ENCODE data around the gene ZNF503.
"Not testable (repeated sequence)": the region's sequence is repeated elsewhere in the genome, so short reads cannot be mapped to it uniquely, and the experiment has no call there.

ZNF503 gene

GRCh38 chr10:75395066-75395931 is 6.3 kb downstream of the ZNF503 start:
- DNase-seq (ENCODE audit: low spot score), result peak; percentile 89

- DNase-seq (ENCODE audit: low spot score), result no peak
Observed at GRCh38 chr10:75394221-75394620, 7.3 kb downstream of the ZNF503 start.

DNA sequence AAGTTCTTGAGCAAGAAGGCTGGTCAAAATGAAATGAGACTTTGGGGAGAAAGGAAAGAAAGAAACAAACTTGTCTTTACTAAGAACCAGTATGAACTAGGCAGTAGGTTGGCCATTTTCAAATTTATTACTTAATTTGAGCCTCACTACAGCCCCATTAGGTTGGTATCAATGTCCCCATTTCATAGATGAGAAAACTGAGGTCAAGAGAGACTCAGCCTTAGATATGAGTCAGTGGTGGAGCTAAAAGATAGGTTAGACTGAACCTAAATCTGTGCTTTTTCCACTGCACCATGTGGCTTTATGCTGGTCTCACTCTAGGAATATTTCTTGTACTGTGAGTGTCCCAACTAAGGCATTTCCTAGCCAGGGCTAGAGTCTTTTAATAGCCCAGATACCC is 8.8 kb downstream of the ZNF503 start:
- DNase-seq (ENCODE audit: low spot score), result no peak

DNA sequence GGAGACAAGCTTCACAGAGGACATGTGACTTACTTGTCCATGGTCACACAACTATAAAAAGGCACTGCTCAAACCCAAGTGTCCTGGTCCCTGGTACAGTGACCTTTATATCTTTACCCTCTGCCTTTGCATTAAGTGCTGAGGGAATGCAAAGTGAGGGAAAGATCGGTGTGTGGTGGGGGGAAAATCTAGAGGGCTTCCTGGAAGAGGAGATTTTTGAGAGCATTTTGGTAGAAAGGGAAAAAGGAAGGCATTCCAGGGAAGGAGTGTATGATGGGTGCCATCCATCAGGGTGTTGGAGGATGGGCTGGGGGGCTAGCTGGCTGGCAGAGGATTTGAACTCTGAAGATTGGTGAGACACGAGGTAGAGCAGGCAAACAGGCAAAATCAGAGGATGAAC is 9.3 kb downstream of the ZNF503 start:
- no peak for DNase-seq (ENCODE audit: low spot score)

DNA sequence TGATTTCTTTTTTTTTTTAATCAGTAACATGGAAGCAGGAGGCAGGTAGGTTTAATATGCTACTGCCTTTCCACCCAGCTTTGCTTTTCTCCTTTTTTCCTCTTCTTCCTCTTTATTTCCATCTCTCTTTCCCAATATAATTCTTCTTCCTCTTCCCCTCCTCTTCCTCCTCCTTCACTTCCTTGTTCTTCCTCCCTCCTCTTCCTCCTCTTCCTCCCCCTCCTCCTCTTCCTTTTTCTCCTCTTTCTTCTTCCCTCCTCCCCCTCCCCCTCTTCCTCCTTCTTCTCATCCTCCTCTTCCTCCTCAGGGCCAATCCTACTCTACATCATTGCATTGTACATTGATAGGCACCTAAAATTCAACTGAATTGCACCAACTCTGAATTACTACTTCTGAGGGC is 11.4 kb downstream of the ZNF503 start:
- no peak for DNase-seq (ENCODE audit: low spot score)

DNA sequence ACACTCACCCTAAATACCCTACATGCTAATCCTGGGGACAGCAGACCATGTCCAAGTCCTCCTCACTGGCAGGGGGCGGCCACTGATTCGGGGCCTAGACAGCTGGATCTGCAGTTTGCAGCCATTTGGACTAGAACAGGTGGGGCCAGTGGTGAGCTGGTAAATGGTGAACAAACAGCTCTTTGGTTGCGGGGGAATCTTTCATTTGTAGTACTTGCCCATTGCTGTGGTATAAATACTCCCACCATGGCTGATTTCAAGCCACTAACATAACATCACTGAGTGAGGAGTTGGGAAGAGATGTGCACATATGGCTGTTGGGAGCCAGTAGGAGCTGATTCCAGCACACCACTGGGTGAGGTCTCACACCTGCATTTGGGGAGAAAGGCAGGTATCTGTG is 13.5 kb downstream of the ZNF503 start:
- DNase-seq (ENCODE audit: low spot score), result no peak

DNA sequence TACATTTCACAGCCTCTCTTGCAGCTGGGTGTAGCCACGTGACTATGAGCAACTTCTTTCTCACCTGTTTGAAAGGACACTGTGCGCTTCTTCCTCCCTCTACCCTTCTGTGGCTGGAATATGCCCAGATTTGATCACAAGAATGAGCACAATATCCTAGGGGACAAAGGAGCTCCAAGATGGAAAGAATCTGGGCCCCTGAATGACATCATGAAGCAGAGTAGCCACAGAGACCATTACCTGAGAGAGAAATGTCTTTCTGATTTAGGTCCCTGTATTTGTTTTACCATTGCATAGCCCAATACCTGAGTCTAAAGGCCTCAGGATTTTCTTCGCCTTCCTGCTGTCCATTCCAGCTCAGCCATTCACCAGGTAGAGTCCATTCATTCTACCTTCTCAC is 15.4 kb downstream of the ZNF503 start:
- DNase-seq (ENCODE audit: low spot score), result no peak

DNA sequence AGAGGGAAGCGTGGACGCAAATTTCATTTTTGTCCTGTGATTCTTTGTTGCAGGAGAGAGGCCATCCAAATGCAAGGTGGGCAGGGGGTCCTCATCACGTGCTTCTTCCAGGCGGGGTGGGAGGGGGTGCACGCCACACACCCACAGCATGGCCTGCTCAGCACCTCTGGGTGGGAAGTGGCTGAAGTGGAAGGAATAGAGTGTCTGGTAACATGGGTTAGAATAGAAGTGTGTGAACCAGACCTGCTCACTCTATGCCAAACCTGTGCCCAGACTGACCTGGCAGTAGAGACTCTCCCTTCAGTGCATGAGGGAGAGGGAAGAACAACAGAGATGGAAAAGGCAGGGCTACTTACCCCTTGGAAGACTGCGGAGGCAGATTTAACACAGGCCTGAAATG is 21.7 kb downstream of the ZNF503 start:
- DNase-seq (ENCODE audit: low spot score), result no peak

DNA sequence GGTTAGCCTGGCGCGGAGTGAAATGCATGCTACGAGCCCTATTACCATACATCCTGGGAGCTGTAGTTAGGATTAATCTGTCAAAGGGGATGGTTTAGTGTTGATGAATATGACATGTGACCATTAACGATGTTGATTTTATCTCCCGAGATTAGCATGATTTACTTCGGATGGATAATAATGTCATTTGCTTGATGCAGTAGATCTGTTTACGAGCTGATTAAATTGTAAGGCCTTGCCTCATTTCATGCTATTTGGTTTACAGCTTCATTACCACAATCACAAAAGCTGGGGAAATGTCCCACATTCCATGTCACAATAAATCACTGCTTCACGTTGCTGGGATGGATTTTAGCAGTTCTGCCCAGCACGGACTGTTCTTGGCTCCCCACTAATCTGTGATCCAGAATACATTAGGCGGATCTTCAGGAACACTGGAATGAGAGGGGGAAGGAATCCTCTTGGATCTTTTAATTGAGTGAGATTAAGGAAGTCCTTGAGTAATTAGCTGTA is 22.3 kb downstream of the ZNF503 start:
- DNase-seq (ENCODE audit: low spot score), result no peak

- DNase-seq (ENCODE audit: low spot score), result no peak
Observed at GRCh38 chr10:75378379-75378778, 23.2 kb downstream of the ZNF503 start.

- no peak for DNase-seq (ENCODE audit: low spot score)
Observed at GRCh38 chr10:75377869-75378268, 23.7 kb downstream of the ZNF503 start.

- no peak for DNase-seq (ENCODE audit: low spot score)
Observed at GRCh38 chr10:75375838-75376237, 25.7 kb downstream of the ZNF503 start.

GRCh38 chr10:75371010-75371409 is 30.6 kb downstream of the ZNF503 start:
- DNase-seq (ENCODE audit: low spot score), result no peak

GRCh38 chr10:75369838-75370237 is 31.7 kb downstream of the ZNF503 start:
- not testable (repeated sequence) for DNase-seq (ENCODE audit: low spot score)

- no peak for DNase-seq (ENCODE audit: low spot score)
Observed at GRCh38 chr10:75367901-75368300, 33.7 kb downstream of the ZNF503 start.

GRCh38 chr10:75367021-75367487 is 34.5 kb downstream of the ZNF503 start:
- DNase-seq (ENCODE audit: low spot score), result no peak

GRCh38 chr10:75363431-75363830 is 38.1 kb downstream of the ZNF503 start:
- no peak for DNase-seq (ENCODE audit: low spot score)

DNA sequence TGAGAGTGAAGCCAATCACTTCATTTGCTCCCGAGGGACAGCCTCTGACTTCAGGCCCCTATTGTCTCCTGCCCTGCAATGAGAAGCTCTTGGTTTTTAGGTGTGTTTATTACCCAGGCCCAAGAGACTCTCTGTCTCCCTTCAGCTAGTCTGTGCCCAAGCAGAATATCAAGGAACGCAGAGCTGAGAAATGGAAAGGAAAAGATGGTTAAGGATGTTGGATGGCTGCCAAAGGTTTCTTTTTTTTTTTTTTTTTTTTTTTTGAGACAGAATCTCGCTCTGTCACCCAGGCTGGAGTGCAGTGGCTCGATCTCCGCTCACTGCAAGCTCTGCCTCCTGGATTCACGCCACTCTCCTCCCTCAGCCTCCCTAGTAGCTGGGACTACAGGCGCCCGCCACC is 41.7 kb downstream of the ZNF503 start:
- DNase-seq (ENCODE audit: low spot score), result not testable (repeated sequence)

DNA sequence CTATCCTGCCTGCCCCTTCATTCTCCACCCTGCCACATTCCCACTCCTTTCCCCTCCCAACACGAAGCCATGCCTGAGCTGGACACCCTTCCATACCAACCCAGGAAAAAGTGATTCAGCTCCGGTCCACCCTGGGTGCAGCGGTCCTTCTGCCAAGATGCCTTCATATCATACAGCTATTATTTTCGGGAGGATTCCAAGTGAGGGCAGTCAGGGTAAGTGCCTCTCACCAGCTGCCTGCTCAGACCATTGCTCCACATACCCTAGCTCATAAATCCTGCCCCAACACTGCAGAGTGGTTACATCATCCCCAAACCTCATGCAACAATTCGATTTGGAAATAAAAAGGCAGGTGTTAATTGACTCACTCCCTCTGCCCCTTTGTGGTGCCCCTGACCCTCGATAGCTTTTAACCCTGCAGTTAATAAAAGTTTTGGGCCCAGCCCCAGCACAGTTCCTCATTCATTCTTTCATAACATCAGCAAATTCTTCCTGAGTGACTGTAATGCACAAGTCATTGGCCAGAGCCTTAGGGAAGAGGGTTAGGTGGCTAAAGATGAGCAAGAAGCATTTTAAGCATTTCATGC is 42.6 kb downstream of the ZNF503 start:
- DNase-seq (ENCODE audit: low spot score), result no peak

DNA sequence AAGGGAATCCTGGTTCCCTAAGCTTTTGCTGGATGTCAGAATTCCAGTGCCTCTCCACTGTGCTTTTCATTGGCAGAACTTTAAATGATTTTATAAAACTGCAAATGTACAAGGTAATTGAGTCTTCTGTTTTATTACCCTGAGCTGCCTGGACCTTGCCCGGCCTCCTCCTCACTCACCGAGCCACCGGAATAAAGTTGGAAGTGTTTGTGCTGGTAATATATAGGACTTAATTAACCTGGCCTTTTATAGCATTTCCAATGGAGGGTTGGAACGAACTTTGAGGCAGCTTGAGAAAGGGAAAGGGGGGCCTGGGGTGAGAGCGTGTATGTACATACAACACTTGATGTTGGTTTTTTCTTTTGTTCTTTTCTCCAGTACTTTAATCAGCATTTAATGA is 43.4 kb downstream of the ZNF503 start:
- DNase-seq (ENCODE audit: low spot score), result no peak

DNA sequence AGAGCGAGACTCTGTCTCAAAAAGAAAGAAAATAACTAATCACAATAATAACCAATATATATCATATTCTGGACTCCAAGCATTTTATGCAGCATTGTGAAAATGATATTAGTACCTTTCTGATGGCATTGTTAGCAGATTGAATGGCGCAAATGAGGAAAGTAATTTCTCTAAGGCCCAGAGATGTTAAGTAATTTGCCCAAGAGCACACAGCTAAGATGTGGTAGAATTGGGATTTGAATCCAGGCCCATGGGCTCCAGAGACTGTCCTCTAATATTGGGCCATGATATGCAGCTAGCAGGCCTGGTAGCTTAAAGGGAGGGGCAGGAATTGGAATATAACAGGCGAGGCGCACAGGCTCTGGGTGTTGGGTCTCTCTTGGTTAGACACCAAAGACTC is 44.1 kb downstream of the ZNF503 start:
- DNase-seq (ENCODE audit: low spot score), result no peak

DNA sequence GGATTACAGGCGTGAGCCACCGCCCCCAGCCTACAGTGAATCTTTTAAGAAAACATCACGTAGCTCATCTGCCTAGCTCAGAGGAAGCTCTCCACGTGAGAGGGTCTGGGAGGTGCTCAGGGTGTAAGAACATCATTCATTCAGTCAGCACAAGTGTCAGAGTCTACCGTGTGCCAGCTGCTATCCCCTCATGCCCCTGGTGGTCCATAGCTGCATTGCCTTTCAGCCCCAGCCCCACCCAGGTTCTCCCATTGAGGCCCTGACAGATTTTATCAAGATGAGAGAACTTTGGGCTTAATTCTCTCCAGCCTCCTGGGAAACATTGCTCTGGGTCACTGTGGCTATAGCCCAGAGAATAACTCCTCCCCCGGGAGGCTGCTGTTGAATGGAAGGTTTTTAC is 45.1 kb downstream of the ZNF503 start:
- DNase-seq (ENCODE audit: low spot score), result no peak

DNA sequence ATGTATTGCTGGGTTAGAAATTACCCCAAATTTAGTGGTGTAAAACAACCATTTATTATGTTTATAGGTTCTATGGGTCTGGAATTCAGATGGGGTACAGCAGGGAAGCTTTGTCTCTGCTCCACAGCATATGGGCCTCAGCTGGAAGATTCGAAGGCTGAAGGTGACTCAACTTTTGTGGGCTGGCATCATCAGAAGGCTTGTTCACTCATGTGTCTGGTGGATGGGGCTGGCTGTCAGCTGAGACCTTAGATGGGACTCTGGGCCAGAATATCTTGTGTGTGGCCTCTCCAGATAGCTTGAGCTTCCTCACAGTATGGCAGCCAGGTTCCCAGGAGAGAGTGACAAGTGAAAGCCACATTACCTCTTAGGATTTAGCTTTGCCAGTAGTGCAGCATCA is 45.9 kb downstream of the ZNF503 start:
- no peak for DNase-seq (ENCODE audit: low spot score)

- no peak for DNase-seq (ENCODE audit: low spot score)
Observed at GRCh38 chr10:75353183-75353582, 48.4 kb downstream of the ZNF503 start.

All from D341Med (cell line).